K562 (cell line): Measurements from ENCODE around the gene STX3. TPM values are rescaled to one million over a fixed set of nuclear protein-coding genes. Genes with fewer than 3 reads are reported as not detected.
"Not testable (repeated sequence)": the region's sequence is repeated elsewhere in the genome, so short reads cannot be mapped to it uniquely, and the experiment has no call there.

Source experiments
- ATAC-seq: fragments of 200-7000 bp; cut with Tn5 transposase; 3 replicates; pipeline ENCODE4 v1.9.1; 2020; ENCODE audit warnings: moderate library complexity
- BruUV-seq: library from RNA; stranded (reverse); fragments of 400-500 nt; replicated peaks from 2 replicates; lab custom pipeline; 2021; lab: Mats Ljungman, UMichigan
- CTCF ChIA-PET: fragments of 300-600 bp; formaldehyde crosslinking; extraction: SDS; loops from one replicate; lab custom pipeline; 2021; ENCODE audit warnings: low intra/inter-chr PET ratio; lab: Yijun Ruan, JAX
- POLR2A ChIA-PET: fragments of 300-600, 350-650 bp; sonication (Branson Sonifier 250); formaldehyde crosslinking; extraction: SDS; loops from one replicate; lab custom pipeline; 2021; ENCODE audit warnings: antibody characterized with exemption, inconsistent platforms; lab: Yijun Ruan, JAX
- DNase-seq, 4 experiments: peaks; one replicate each; pipeline versions ENCODE4 v3.0.0 to v3.0.0-alpha.2; 2011 to 2018; ENCODE audit warnings: low spot score in 3 of 4, mixed read lengths in 3 of 4; ENCODE audit errors: extremely low read depth in 1 of 4
- FAIRE-seq: peaks from 2 replicates; lab custom pipeline; 2011; peaks lifted over from hg19 to GRCh38; lab: Jason Lieb, UNC
- H2AFZ ChIP-seq: 2 replicates; pipeline ENCODE4 v1.6.0; 2011; ENCODE audit warnings: low read depth, low read length, control low read depth, inconsistent platforms
- H3K27ac ChIP-seq: fragments of 200-600 bp; 3 replicates; pipeline ENCODE4 v1.8.0; 2011; ENCODE audit warnings: low read depth, mild to moderate bottlenecking, control low read depth, inconsistent platforms, low read length, moderate library complexity, mixed read lengths; ENCODE audit errors: extremely low read depth
- H3K27me3 ChIP-seq, 2 experiments: fragments of 300-600 bp in 1 of 2; 2 replicates in 1 of 2; 3 replicates in 1 of 2; pipeline versions ENCODE4 v1.6.0 to v1.8.0; 2011; ENCODE audit warnings: inconsistent platforms in 2 of 2, low read length in 2 of 2, mild to moderate bottlenecking in 1 of 2, mixed read lengths in 1 of 2, moderate library complexity in 1 of 2; ENCODE audit not compliant: control insufficient read depth in 2 of 2, insufficient read depth in 2 of 2
- H3K36me3 ChIP-seq: fragments of 300-600 bp; 3 replicates; pipeline ENCODE4 v1.8.0; 2011; ENCODE audit warnings: mild to moderate bottlenecking, low read length, inconsistent platforms; ENCODE audit not compliant: control insufficient read depth, insufficient read depth
- H3K4me1 ChIP-seq, 2 experiments: fragments of 200-600 bp in 1 of 2; replicated peaks in 1 of 2; 2 replicates in 1 of 2; 3 replicates in 1 of 2; pipeline versions ENCODE4 v1.5.1 to v1.8.0; 2011; ENCODE audit warnings: inconsistent platforms in 2 of 2, low read length in 2 of 2, mild to moderate bottlenecking in 1 of 2, mixed read lengths in 1 of 2, moderate library complexity in 1 of 2; ENCODE audit not compliant: control insufficient read depth in 2 of 2, insufficient read depth in 2 of 2
- H3K4me2 ChIP-seq: 2 replicates; pipeline ENCODE4 v1.6.1; 2011; ENCODE audit warnings: low read length, control low read depth, inconsistent platforms, mixed read lengths; ENCODE audit not compliant: insufficient read depth
- H3K4me3 ChIP-seq: fragments of 200-600 bp; sonication (generic), shearing (Covaris generic); 2 replicates; pipeline ENCODE4 v1.5.1; 2016; ENCODE audit warnings: control low read depth, inconsistent platforms
- H3K79me2 ChIP-seq: fragments of 200-600 bp; 3 replicates; pipeline ENCODE4 v1.8.0; 2011; ENCODE audit warnings: low read length, inconsistent platforms; ENCODE audit not compliant: control insufficient read depth, insufficient read depth
- H3K9ac ChIP-seq, 2 experiments: 2 replicates each; pipeline versions ENCODE4 v1.6.0 to v1.6.1; 2011; ENCODE audit warnings: low read depth in 2 of 2, low read length in 2 of 2, control low read depth in 1 of 2, inconsistent platforms in 1 of 2, mild to moderate bottlenecking in 1 of 2, mixed read lengths in 1 of 2; ENCODE audit not compliant: insufficient read depth in 1 of 2
- H3K9me1 ChIP-seq: one replicate; pipeline ENCODE4 v1.6.0; 2011; ENCODE audit warnings: inconsistent platforms, mild to moderate bottlenecking, low read length, moderate library complexity; ENCODE audit not compliant: control insufficient read depth, insufficient read depth
- H3K9me3 ChIP-seq: replicated peaks from 2 replicates; pipeline ENCODE4 v1.5.1; 2011; ENCODE audit warnings: low read depth, low read length, inconsistent platforms; ENCODE audit not compliant: control insufficient read depth, insufficient read depth
- H4K20me1 ChIP-seq: replicated peaks from 2 replicates; pipeline ENCODE4 v1.6.1; 2011; ENCODE audit warnings: low read length, inconsistent platforms, mixed read lengths; ENCODE audit not compliant: control insufficient read depth, insufficient read depth
- ARID1B ChIP-seq: fragments of 450-650 bp; IDR thresholded peaks from 2 replicates; pipeline ENCODE4 v1.6.1; 2016; ENCODE audit warnings: antibody characterized with exemption, mild to moderate bottlenecking, inconsistent platforms
- CBFA2T2 ChIP-seq: fragments of 450-650 bp; conservative IDR thresholded peaks from 2 replicates; pipeline ENCODE4 v1.6.1; 2017; ENCODE audit warnings: mild to moderate bottlenecking
- CBFA2T3 ChIP-seq: fragments of 450-650 bp; IDR thresholded peaks from 2 replicates; pipeline ENCODE4 v1.6.1; 2017
- DMBX1 ChIP-seq: fragments of 250-450 bp; sonication (Bioruptor Pico); IDR thresholded peaks from 2 replicates; pipeline ENCODE4 v1.8.0; 2022; ENCODE audit warnings: inconsistent platforms, mild to moderate bottlenecking, moderate library complexity, borderline replicate concordance
- DPF2 ChIP-seq: fragments of 450-650 bp; IDR thresholded peaks from 2 replicates; pipeline ENCODE4 v1.6.1; 2016
- ELF4 ChIP-seq: fragments of 450-650 bp; formaldehyde crosslinking; IDR thresholded peaks from 2 replicates; pipeline ENCODE4 v1.4.0; 2022; ENCODE audit warnings: missing genetic modification characterization
- EP300 ChIP-seq: IDR thresholded peaks from 2 replicates; pipeline ENCODE4 v1.6.1; 2012; ENCODE audit warnings: low read length, improper control_type of control experiment
- ERF ChIP-seq: fragments of 450-650 bp; formaldehyde crosslinking; IDR thresholded peaks from 2 replicates; pipeline ENCODE4 v1.4.0; 2020; ENCODE audit warnings: mild to moderate bottlenecking, mixed read lengths
- FOXM1 ChIP-seq, 2 experiments: fragments of 450-650 bp in 1 of 2; sonication (generic) in 1 of 2; formaldehyde crosslinking in 1 of 2; IDR thresholded peaks; 2 replicates each; pipeline versions ENCODE4 v1.6.1 to v1.9.0; 2017 to 2022; ENCODE audit warnings: low read depth in 2 of 2, mild to moderate bottlenecking in 2 of 2, missing genetic modification reagents in 1 of 2, moderate library complexity in 1 of 2
- GATAD2B ChIP-seq: fragments of 450-650 bp; IDR thresholded peaks from 2 replicates; pipeline ENCODE4 v1.6.1; 2017; ENCODE audit warnings: mild to moderate bottlenecking, borderline replicate concordance
- KDM1A ChIP-seq, 2 experiments: fragments of 450-650 bp; IDR thresholded peaks; 2 replicates each; pipeline ENCODE4 v1.6.1; 2016; ENCODE audit warnings: mild to moderate bottlenecking in 2 of 2
- MEIS2 ChIP-seq: fragments of 450-650 bp; IDR thresholded peaks from 2 replicates; pipeline ENCODE4 v1.6.1; 2014; ENCODE audit warnings: mild to moderate bottlenecking; ENCODE audit not compliant: partially characterized antibody
- MTA2 ChIP-seq: fragments of 450-650 bp; IDR thresholded peaks from 2 replicates; pipeline ENCODE4 v1.6.1; 2016; ENCODE audit warnings: low read depth
- NCOR1 ChIP-seq: fragments of 450-650 bp; IDR thresholded peaks from 2 replicates; pipeline ENCODE4 v1.6.1; 2016; ENCODE audit warnings: mild to moderate bottlenecking, moderate library complexity
- NFIC ChIP-seq: fragments of 450-650 bp; IDR thresholded peaks from 2 replicates; pipeline ENCODE4 v1.6.1; 2017; ENCODE audit warnings: mild to moderate bottlenecking, inconsistent platforms
- RCOR1 ChIP-seq, 2 experiments: IDR thresholded peaks; 2 replicates each; pipeline ENCODE4 v1.6.1; 2012; ENCODE audit warnings: low read depth in 2 of 2, low read length in 2 of 2, borderline replicate concordance in 1 of 2, improper control_type of control experiment in 1 of 2
- SMAD4 ChIP-seq: fragments of 250-450 bp; sonication (Bioruptor Pico); conservative IDR thresholded peaks from 2 replicates; pipeline ENCODE4 v1.8.0; 2021; ENCODE audit warnings: inconsistent platforms, mild to moderate bottlenecking, moderate library complexity
- SMARCA4 ChIP-seq: fragments of 450-650 bp; IDR thresholded peaks from 2 replicates; pipeline ENCODE4 v1.6.1; 2016
- SMARCC2 ChIP-seq: fragments of 450-650 bp; IDR thresholded peaks from 2 replicates; pipeline ENCODE4 v1.6.1; 2017; ENCODE audit warnings: antibody characterized with exemption, moderate library complexity, mild to moderate bottlenecking, low read depth
- SOX6 ChIP-seq: fragments of 450-650 bp; IDR thresholded peaks from 2 replicates; pipeline ENCODE4 v1.6.1; 2014; ENCODE audit warnings: mild to moderate bottlenecking
- TEAD4 ChIP-seq, 2 experiments: sonication (generic) in 1 of 2; formaldehyde crosslinking in 1 of 2; IDR thresholded peaks; 2 replicates each; pipeline versions ENCODE4 v1.6.1 to v1.8.0; 2012 to 2022; ENCODE audit warnings: borderline replicate concordance in 1 of 2, inconsistent platforms in 1 of 2, low read length in 1 of 2, mild to moderate bottlenecking in 1 of 2, missing genetic modification reagents in 1 of 2
- TRIM24 ChIP-seq, 2 experiments: fragments of 450-650 bp; IDR thresholded peaks; 2 replicates each; pipeline ENCODE4 v1.6.1; 2016
- WGBS: fragments of 100-300 bp; shearing (Covaris generic); methylation state at CpG from one replicate; pipeline ENCODE4 v1.1.6; 2016; ENCODE audit warnings: low coverage, mixed read lengths; ENCODE audit not compliant: insufficient coverage; ENCODE audit errors: missing lambda C conversion rate; 5-methylcytosine and 5-hydroxymethylcytosine counted together
- in situ Hi-C: fragments of 300-500 bp; cut with MboI; formaldehyde crosslinking; loops from 4 replicates; pipeline ENCODE4 v1.15.0; 2018; ENCODE audit warnings: inconsistent platforms, mixed read lengths
- intact Hi-C: fragments of 100-400 bp; cut with micrococcal nuclease; formaldehyde crosslinking; loops from 2 replicates; pipeline ENCODE4 v1.14.2; 2022
- polyA plus RNA-seq, 8 experiments: library from polyadenylated mRNA; depleted of rRNA in 4 of 8; stranded (reverse) in 5 of 8; unstranded in 3 of 8; fragments of >200 nt; fragmentation: Nextera tagmentation in 2 of 8; fragmentation: Illumina TruSeq in 1 of 8; extraction: Ambion mirVana in 2 of 8; extraction: Trizol in 1 of 8; gene quantifications; 2 replicates each; pipeline versions ENCODE4 v1.2.1 to v1.2.3, GENCODE V29; 2011 to 2014; ENCODE audit warnings: inconsistent platforms in 1 of 8, missing spikeins in 1 of 8
- total RNA-seq, 7 experiments: library from RNA; depleted of rRNA in 6 of 7; stranded (reverse); fragments of >200 nt in 6 of 7; fragmentation: Illumina TruSeq in 2 of 7; extraction: Trizol in 2 of 7; gene quantifications; 2 replicates each; pipeline versions ENCODE4 v1.2.1 to v1.2.3, GENCODE V29; 2011 to 2021; ENCODE audit warnings: low replicate concordance in 1 of 7

Gene STX3
- total and polyA plus RNA-seq, 9 of the 15 experiments (the other 6 are each of a cell fraction or from before 2014, with no cell fraction given), result 12.0 to 91.6 (median 48.7) TPM

- H3K9me1 ChIP-seq; H3K4me3 ChIP-seq; H4K20me1 ChIP-seq; BruUV-seq; DNase-seq; H3K9ac ChIP-seq; H3K36me3 ChIP-seq; H3K27me3 ChIP-seq; H3K27ac ChIP-seq; ATAC-seq; H3K79me2 ChIP-seq; H3K9me3 ChIP-seq; FAIRE-seq; CTCF ChIA-PET; in situ Hi-C loops; TF ChIP-seq TEAD4 (CRISPR knock-in tag; IDR thresholded peaks at IDR 0.05; ENCODE audit: borderline replicate concordance); FOXM1 (CRISPR knock-in tag; IDR thresholded peaks at IDR 0.05; ENCODE audit: low read depth): not testable (repeated sequence)
- WGBS, result 0% methylated on average over 1 of the region's 1 CpG
- Histone ChIP-seq H3K4me1 (peaks cover 0 to 21% of the 10 kb centered on the region in 2 experiments; a peak in 2 of 5 replicates), H2AFZ (peak overlapping the region; percentile 46; the same call in 1 of the 2 replicates), H3K4me2 (peak overlapping the region; percentile 1; the same call in 1 of the 2 replicates)
- POLR2A ChIA-PET, result interaction anchor here (0.7 to 0.8 kb wide), 2 partner anchors 321 to 330 kb away, joined by 3 read pairs; no protein-coding TSS in a partner anchor
- intact Hi-C loops, result loop anchor here (10.0 kb wide), 1 partner anchor 518 kb away; no protein-coding TSS in a partner anchor
- peak; percentile 85 for TF ChIP-seq CBFA2T3
- peak; percentile 63 for TF ChIP-seq DPF2
- peak; percentile 77 for TF ChIP-seq TEAD4 (IDR thresholded peaks at IDR 0.05; ENCODE audit: low read length)
- TF ChIP-seq ELF4 (CRISPR knock-in tag), result 0 out of 2 replicates have a peak, but pooled peaks have one; percentile 36
- peak; percentile 67 to 69 for TF ChIP-seq KDM1A (IDR thresholded peaks at IDR 0.05)
- 0 out of 2 replicates have a peak, but pooled peaks have one; percentile 10 for TF ChIP-seq NFIC
- TF ChIP-seq RCOR1 (IDR thresholded peaks at IDR 0.05; ENCODE audit: borderline replicate concordance in 1 of 2, low read depth in 2 of 2, low read length in 2 of 2), result peak in 1 of 2 experiments; percentile 17; a peak in 1 of 4 replicates
- peak; percentile 64 for TF ChIP-seq SMARCA4
- TF ChIP-seq GATAD2B, result 0 out of 2 replicates have a peak, but pooled peaks have one; percentile 20
- TF ChIP-seq NCOR1, result peak; percentile 70; the same call in 1 of the 2 replicates
- 0 out of 2 replicates have a peak, but pooled peaks have one; percentile 37 for TF ChIP-seq SMAD4 (CRISPR knock-in tag)
- peak; percentile 47; the same call in 1 of the 2 replicates for TF ChIP-seq FOXM1 (IDR thresholded peaks at IDR 0.05; ENCODE audit: low read depth)
- TF ChIP-seq SMARCC2, result 0 out of 2 replicates have a peak, but pooled peaks have one; percentile 16
- peak; percentile 46 for TF ChIP-seq MEIS2
- TF ChIP-seq TRIM24 (IDR thresholded peaks at IDR 0.05), result peak in 1 of 2 experiments; percentile 24; a peak in 1 of 4 replicates
- TF ChIP-seq EP300, result peak; percentile 29; the same call in 1 of the 2 replicates
- TF ChIP-seq DMBX1, result peak; percentile 45; the same call in 1 of the 2 replicates
- TF ChIP-seq ERF (CRISPR knock-in tag), result 0 out of 2 replicates have a peak, but pooled peaks have one; percentile 35
- peak; percentile 85 for TF ChIP-seq ARID1B
- TF ChIP-seq SOX6, result 0 out of 2 replicates have a peak, but pooled peaks have one; percentile 48
- TF ChIP-seq CBFA2T2, result peak; percentile 78
- TF ChIP-seq MTA2, result peak; percentile 57; the same call in 1 of the 2 replicates
These were observed 61.3 kb downstream of the STX3 start for GRCh38 chr11:59816434-59816833.
